ENCODE results near the gene MGRN1.

Gene MGRN1

DNA sequence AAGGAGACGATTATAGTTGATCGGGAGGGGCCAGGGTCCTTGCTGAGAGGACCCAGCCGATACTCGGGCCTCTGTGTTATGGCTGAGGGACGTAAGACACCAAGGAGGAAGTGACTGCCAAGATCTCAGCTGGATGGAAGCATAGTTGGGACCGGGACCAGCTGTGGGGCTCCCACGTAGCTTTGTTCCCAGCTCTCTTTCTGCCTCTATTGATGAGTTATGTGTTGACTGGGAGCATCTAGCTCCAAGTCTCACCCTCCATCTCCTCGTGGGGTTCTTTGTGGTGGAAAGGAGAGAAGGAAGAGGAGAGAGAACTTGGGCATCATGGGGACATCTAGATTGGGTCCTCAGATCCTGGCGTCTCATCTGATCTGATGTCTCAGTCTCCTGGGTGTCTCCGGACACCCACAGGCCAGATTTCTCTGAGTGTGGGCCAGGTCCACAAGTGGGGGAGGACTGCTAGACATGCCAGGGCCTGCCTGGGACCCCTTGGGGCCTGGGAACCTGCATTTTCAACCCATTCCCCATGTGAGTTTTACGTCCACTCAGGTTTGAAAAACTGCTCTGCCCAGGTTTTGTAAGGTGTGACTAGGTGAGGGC, 1.0 kb downstream of the MGRN1 start:
- TF ChIP-seq, protein P1, sequence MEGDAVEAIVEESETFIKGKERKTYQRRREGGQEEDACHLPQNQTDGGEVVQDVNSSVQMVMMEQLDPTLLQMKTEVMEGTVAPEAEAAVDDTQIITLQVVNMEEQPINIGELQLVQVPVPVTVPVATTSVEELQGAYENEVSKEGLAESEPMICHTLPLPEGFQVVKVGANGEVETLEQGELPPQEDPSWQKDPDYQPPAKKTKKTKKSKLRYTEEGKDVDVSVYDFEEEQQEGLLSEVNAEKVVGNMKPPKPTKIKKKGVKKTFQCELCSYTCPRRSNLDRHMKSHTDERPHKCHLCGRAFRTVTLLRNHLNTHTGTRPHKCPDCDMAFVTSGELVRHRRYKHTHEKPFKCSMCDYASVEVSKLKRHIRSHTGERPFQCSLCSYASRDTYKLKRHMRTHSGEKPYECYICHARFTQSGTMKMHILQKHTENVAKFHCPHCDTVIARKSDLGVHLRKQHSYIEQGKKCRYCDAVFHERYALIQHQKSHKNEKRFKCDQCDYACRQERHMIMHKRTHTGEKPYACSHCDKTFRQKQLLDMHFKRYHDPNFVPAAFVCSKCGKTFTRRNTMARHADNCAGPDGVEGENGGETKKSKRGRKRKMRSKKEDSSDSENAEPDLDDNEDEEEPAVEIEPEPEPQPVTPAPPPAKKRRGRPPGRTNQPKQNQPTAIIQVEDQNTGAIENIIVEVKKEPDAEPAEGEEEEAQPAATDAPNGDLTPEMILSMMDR (IDR thresholded peaks at IDR 0.05; ENCODE audit: low read depth, low read length): no peak
- peak overlapping the region; percentile 88 for H3K4me3 ChIP-seq (ENCODE audit: low read depth, low read length)

DNA sequence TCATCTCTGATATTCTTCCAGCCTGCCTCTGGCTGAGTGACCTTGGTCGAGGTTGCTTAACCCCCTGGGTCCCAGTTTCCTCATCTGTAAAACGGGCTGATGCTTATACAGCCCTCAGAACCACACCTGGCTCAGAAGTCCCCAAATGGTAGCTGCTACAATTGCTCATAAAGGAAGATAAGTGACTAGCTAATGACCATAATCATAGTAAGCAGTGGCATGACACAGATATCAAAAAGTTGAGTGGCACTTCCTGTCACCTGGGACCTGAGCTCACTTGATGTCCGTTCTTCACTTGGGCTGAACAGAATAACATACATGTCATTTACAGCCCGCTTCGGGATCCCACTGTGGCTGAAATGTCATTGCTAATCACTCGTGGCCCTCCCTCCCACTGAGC, 1.8 kb downstream of the MGRN1 start:
- TF ChIP-seq, protein P1 (IDR thresholded peaks at IDR 0.05; ENCODE audit: low read depth, low read length): no peak
- peak overlapping the region; percentile 88 for H3K4me3 ChIP-seq (ENCODE audit: low read depth, low read length)

DNA sequence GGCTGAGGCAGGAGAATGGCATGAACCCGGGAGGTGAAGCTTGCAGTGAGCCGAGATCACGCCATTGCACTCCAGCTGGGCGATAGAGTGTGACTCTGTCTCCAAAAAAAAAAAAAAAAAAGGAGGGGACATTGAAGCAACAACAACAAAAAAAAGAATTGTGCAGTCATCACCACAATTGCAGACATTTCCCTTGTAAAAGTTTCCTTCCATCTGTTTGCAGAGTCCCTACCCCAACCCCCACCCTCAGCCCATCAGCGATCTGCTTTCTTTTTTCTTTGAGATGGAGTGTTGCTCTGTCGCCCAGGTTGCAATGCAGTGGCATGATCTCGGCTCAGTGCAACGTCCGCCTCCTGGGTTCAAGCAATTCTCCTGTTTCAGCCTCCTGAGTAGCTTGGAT, 3.7 kb downstream of the MGRN1 start:
- no peak overlapping the region for H3K4me3 ChIP-seq (ENCODE audit: low read depth, low read length)
- TF ChIP-seq, protein P1 (IDR thresholded peaks at IDR 0.05; ENCODE audit: low read depth, low read length): no peak

DNA sequence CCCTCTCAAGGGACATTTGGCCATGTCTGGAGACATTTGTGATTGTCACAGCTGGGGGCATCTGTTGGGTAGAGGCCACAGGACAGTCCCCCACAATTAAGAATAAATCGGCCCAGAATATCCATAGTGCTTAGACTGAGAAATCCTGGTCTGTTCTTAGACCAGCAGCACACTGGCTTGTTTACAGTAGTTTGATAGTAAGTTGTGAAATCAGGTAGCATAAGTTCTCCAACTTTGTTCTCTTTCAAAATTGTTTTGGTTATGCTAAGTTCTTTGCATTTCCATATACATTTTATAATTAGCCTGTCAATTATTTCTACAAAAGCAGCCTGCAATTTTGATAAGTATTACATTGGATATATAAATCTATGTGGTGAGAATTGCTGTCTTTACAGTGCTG, 6.8 kb downstream of the MGRN1 start:
- no peak overlapping the region for H3K4me3 ChIP-seq (ENCODE audit: low read depth, low read length)
- TF ChIP-seq, protein P1 (IDR thresholded peaks at IDR 0.05; ENCODE audit: low read depth, low read length): no peak

DNA sequence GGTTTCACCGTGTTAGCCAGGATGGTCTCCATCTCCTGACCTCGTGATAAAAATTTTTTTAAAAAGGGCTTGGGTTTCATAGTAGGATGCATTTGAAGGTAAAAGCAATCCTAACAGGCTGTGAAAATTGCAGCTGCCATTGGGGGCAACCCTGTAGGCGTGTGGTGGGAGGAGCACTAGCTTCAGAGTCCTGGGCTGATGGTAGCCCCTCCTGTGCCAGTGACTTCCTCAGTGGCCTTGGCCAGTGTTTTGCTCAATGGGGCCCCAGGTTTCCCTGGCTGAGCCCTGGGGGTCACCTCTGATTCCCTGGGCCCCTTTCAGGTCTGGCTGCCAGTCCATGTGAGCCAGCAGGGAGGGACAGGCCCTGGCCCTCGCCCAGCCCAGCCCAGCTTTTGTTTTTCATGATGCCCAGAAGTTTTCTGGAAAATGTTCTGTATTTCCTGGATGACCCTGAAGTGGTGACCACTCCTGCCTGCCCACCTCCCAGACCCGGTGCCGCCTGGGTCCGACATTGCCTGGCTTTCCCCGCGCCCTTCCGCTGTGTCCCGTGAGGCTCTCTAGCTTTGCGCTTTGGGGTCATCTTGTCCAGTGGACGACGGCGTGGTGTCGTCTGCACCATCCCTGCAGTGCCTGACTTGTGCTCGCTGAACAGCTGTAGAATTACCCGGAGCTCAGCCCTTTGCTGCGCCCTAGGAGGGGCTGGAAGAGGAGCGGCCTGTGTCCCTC, 9.4 kb downstream of the MGRN1 start:
- no peak overlapping the region for H3K4me3 ChIP-seq (ENCODE audit: low read depth, low read length)
- TF ChIP-seq, protein P1 (IDR thresholded peaks at IDR 0.05; ENCODE audit: low read depth, low read length): no peak

DNA sequence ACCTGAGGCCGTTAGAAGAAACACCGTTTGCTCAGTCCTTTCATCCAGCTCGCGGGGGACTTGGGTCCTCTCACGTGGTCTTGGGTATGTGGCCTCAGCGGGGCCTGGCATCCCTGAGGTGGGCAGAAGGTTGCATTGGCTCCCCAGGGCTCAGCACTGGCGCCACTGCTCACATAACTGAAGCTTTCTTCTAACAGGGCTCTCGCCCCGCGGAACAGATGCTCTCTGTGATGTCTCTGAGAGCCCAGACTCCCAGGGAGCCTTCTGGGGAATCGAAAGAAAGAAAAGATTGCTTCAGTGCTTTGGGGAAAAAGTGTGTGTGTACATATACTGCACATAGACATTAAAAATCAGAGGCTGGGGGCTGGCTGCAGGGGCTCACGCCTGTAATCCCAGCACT, 10.1 kb downstream of the MGRN1 start:
- TF ChIP-seq, protein P1 (IDR thresholded peaks at IDR 0.05; ENCODE audit: low read depth, low read length): no peak
- H3K4me3 ChIP-seq (ENCODE audit: low read depth, low read length): no peak overlapping the region

DNA sequence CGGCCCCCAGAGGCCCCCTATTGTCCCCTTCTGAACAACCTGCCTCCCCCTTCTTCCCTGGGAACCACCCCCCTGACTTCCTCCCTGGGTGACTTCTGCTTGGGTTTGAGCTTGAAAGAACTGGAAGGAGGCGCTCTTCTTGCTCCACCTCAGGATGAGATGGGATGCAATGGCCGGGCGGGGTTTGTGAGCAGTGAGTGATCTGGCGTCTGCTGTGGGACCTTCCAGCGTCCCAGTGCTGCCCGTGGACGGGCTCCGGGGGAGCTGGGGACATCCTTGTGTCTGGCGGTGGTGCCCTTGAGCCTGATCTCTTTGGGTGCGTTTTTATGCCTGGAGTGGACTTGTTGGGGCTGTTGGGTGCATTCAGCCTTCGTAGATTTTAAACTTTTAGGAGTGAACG, 11.6 kb downstream of the MGRN1 start:
- TF ChIP-seq, protein P1 (IDR thresholded peaks at IDR 0.05; ENCODE audit: low read depth, low read length): no peak

More for the DNA sequence above, 11.6 kb downstream of the MGRN1 start:
- no peak overlapping the region for H3K4me3 ChIP-seq (ENCODE audit: low read depth, low read length)
